VCaP (cell line): ENCODE data around the gene LHPP.

Experiments used
- H3K27ac ChIP-seq: fragments of 450-650 bp; 2 replicates; pipeline ENCODE4 v1.5.1; 2017
- TF ChIP-seq, protein P1 (sequence below): fragments of 450-650 bp; conservative IDR thresholded peaks from 2 replicates; pipeline ENCODE4 v1.5.1; 2017; ENCODE audit warnings: mild to moderate bottlenecking, moderate library complexity

Gene LHPP

DNA sequence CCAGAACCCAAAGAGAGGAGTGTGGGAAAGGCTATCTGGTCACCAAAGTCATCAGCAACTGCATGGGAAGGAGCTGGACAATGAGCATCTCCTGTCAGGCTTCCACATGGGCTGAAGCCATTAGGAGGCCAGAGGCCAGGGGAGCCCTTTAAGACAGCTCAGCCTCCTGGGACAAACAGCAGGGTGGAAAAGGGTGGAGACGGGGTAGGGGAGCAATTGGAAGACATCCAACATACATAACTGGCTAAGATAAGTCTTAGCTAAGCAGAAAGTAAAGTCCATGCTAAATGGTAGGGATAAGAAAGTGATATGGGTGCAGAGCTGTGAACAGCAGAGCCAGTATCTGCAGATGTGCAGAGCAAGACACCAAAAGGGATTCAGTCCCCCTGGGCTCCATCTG is 41.4 kb upstream of the LHPP start:
- no peak overlapping the region for H3K27ac ChIP-seq
- TF ChIP-seq, protein P1, sequence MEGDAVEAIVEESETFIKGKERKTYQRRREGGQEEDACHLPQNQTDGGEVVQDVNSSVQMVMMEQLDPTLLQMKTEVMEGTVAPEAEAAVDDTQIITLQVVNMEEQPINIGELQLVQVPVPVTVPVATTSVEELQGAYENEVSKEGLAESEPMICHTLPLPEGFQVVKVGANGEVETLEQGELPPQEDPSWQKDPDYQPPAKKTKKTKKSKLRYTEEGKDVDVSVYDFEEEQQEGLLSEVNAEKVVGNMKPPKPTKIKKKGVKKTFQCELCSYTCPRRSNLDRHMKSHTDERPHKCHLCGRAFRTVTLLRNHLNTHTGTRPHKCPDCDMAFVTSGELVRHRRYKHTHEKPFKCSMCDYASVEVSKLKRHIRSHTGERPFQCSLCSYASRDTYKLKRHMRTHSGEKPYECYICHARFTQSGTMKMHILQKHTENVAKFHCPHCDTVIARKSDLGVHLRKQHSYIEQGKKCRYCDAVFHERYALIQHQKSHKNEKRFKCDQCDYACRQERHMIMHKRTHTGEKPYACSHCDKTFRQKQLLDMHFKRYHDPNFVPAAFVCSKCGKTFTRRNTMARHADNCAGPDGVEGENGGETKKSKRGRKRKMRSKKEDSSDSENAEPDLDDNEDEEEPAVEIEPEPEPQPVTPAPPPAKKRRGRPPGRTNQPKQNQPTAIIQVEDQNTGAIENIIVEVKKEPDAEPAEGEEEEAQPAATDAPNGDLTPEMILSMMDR = no peak

- H3K27ac ChIP-seq = no peak overlapping the region
- TF ChIP-seq, protein P1 = no peak
These were observed 38.9 kb upstream of the LHPP start for GRCh38 chr10:124422742-124423141.

- H3K27ac ChIP-seq = no peak overlapping the region
- TF ChIP-seq, protein P1 = no peak
These were observed 37.8 kb upstream of the LHPP start for GRCh38 chr10:124423813-124424212.

DNA sequence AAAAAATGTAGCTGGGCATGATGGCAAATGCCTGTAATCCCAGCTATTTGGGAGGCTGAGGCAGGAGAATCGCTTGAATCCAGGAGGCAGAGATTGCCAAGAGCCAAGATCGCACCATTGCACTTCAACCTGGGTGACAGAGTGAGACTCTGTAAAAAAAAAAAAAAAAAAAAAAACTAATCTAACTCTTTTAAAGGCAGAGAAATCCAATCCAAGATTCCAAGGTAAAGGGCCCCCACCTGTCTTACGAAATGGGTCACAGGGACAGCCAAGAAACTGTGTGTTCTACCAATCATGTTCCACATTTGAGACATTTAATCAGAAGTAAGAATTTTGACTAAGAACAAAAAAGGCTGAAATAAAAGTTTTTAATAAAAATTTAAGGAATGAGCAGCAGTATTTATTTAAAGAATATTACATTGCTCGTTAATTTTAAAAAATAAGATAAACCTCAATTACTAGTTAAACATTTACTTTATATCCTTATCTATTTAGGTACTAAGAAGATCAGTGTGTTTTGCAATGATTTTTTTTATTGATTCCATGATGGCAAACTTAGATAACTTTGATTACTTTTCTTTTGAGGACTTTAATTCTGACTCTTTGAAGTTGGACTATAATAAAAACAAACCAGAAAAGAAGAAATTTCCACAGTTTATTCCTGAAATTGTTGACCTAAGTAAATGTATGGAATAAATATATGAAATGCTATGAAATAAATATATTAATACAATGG is 36.2 kb upstream of the LHPP start:
- TF ChIP-seq, protein P1 = no peak
- H3K27ac ChIP-seq = no peak overlapping the region

DNA sequence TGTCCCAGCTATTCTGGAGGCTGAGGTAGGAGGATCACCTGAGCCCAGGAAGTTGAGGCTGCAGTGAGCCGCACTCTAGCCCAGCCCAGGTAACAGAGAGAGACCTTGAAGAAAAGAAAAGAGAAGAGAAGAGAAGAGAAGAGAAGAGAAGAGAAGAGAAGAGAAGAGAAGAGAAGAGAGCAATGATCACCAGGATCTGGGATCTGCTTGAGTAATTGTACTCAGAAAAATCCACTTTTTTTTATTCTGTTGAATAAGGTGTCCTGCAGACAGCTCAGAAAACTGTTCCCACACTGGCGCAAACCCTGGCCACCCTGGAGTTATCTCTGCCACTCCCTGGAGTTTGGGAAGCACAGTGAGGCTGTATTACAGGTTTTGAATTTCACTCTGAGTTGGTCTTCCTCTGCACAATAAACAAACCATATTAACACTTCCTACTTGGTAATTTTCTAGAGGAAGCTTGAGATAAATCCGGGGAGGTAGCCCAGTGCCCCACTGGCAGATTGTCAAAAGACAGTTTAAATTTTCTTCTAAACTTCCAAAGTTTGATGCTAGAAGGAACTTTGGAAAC is 33.3 kb upstream of the LHPP start:
- no peak overlapping the region for H3K27ac ChIP-seq
- TF ChIP-seq, protein P1 = no peak

GRCh38 chr10:124429576-124429975 is 32.0 kb upstream of the LHPP start:
- H3K27ac ChIP-seq = no peak overlapping the region
- TF ChIP-seq, protein P1 = no peak

DNA sequence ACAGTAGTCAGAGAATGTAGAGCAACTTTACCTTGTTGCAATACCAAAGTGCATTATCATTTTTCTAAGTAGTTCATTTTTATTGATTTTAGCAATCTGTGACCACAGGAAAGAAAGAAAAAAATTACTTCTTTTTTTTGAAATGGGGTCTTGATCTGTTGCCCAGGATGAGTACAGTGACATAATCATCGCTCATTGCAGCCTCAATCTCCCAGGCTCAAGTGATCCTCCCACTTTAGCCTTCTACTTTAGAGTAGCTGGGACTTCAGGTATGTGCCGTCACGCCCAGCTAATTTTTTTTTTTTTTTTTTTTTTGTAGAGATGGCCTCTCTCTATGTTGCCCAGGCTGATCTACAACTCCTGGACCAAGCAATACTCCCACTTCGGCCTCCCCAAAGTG is 31.5 kb upstream of the LHPP start:
- TF ChIP-seq, protein P1 = no peak
- no peak overlapping the region for H3K27ac ChIP-seq
